GM21723 (cell line): ENCODE measurements around the gene UFD1.

Experiments
- ATAC-seq: cut with Tn5 transposase; IDR thresholded peaks from one replicate; pipeline ENCODE4 v1.9.1; 2021; ENCODE audit warnings: mild to moderate bottlenecking, moderate library complexity; ENCODE audit not compliant: unreplicated experiment

The UFD1 gene

DNA sequence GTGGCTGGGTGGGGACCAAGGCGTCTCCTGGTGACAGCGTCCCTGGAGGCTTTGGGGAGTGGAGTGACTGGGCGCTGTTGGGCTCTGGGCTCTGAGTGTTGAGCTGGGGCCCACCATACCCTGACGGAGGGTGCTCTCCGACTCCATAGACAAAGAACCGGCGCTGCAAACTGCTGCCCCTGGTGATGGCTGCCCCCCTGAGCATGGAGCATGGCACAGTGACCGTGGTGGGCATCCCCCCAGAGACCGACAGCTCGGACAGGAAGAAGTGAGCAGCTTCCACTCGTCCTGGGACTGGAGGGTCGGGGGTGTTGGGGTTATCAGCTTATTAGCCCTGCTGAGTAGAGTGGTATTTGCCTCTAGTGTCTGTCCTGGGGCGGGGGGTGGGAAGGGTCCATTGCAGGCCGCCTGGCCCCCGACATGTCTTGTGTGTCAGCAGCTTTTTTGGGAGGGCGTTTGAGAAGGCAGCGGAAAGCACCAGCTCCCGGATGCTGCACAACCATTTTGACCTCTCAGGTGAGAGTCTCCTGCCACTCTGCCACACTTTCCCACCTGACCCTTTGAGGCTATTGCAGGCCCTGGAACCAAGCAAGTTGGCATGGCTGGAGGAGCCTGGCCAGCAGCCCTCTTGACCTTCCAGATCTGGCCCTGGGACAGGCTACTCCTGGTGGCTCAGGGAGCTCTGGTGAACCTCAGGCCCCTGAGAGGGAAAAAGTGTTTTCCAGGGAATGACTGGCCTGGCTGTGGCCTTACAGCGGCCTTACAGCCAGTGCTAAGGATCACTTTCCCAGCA, 37.6 kb upstream of the UFD1 start:
- ATAC-seq, result no peak

DNA sequence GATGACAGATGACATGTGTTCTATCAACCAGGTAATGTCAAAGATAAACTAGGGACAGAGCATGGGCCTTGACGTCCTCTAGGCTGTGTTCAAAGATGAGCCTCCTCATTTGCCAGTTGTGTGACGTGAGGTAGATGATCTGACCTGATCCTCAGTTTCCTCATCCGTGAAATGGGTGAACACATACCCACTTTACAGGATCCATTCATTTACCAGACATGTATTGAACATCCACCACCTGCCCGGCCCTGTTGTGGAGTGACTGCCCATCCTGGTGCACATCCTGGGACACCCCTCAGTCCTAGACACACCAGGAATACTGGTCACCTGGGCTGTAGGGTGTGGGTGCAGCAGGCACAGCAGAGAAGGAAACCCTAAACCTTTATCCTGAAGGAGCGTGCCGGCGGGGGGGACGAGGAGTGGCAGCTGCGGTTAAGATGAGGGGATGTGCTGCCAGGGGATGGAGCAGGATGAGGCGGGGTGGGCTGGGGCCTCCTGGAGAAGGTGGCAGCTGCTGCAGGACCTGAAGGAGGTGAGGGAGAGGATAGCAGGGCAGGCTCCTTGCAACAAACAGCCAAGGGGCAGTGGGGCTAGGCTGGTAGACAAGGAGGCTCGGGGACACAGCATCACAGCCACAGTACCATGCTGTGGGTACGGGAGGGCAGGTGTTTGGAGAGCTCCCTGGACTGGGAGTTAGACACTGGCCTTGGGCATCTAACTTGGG, 36.8 kb upstream of the UFD1 start:
- ATAC-seq, result no peak

DNA sequence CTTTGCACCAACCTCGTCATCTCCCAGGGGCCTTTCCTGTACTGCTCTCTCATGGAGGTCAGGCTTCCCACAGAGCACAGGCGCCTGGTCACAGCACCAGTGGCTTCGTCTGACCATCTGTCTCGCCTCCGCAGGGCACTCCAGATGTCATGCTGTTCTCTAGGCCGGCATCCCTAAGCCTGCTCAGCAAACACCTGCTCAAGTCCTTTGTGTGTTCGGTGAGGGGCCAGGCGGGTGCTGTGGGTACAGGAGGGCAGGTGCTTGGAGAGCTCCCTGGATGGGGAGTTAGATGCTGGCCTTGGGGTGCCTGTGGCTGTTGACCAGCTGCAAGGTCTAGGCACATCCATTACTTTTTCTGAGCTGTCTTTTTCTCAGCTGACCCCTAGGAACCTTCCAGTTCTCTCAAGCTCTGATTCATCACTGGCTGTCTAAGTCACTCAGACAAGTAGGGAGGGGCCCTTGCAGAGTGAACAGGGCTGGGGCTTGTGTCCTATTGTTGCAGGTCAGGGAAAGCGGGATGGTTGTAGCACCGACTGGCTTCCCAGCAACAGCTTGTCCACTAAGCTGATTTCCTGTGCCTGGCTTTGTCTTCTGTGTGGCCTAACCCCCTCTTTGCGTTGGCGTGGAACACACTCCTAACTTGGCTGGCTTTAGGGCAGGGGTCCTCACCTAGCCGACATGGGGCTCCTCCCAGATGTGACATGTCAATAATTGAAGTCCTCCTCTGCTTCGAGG, 36.0 kb upstream of the UFD1 start:
- no peak for ATAC-seq

DNA sequence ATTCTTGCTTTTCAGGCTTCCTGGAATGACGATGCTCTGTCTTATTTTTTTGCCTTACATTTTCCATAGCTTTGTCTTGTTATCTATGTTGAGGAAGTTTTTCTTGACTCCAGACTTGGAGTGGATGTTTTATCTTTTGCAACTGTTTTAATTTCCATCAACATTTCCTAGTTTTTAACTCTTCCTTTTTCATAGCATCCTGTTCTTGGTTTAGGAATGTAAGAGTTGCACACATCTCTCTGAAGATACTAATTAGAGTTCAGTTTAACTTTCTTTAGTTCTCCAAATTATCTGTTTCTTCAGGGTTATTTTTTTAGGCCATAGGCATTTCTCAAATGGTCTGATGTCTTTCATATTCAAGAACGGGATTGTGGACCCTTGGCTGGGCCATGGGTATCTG, 34.8 kb upstream of the UFD1 start:
- no peak for ATAC-seq

DNA sequence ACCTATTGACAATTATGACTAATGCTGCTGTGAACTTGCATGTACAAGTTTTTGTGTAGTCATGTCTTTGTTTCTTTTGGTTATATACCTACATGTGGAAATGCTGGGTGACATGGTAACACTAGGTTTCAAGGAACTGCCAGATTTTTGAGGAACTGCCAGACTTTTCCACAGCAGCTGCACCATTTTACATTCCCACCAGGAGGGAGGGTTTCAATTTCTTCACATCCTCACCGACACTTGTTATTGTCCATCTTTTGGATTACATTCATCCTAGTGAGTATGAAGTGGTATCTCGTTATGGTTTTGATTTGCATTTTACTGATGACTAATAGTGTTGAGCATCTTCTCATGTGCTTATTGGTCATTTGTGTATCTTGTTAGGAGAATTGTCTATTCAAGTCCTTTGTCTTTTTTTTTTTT, 31.9 kb upstream of the UFD1 start:
- ATAC-seq, result no peak

DNA sequence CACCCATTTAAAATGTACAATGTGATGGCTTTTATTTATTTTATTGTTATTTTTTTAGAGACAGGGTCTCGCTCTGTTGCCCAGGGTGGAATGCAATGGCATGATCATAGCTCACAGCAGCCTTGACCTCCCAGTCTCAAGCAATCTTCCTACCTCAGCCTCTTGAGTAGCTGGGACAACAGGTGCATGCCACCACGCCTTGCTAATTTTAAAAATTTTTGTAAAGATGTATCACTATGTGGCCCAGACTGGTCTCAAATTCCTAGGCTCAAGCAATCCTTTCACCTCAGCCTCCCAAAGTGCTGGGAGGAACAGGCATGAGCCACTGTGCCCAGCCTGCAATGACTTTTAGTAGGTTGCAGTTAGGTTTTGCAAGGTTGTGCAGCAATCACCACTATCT, 30.9 kb upstream of the UFD1 start:
- ATAC-seq, result no peak

DNA sequence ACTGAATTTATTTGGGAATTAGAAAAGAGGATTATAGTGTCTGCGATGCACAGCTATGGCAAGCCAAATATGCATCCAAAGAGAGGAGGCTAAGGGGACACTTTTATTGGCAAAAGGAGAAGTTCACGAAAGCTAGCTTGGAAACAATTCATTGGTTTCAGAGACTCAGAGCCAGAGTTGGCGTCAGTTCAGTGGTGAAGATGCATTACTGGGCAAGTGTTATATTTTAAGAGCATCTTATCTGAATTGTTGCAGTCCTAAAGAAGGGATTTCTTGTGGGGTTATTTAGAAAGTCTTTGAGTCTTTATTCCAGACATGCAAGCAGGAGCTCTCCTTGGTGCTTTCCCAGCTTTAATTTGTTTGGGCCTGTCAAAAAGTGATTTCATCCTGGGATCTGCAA, 30.2 kb upstream of the UFD1 start:
- ATAC-seq, result no peak

DNA sequence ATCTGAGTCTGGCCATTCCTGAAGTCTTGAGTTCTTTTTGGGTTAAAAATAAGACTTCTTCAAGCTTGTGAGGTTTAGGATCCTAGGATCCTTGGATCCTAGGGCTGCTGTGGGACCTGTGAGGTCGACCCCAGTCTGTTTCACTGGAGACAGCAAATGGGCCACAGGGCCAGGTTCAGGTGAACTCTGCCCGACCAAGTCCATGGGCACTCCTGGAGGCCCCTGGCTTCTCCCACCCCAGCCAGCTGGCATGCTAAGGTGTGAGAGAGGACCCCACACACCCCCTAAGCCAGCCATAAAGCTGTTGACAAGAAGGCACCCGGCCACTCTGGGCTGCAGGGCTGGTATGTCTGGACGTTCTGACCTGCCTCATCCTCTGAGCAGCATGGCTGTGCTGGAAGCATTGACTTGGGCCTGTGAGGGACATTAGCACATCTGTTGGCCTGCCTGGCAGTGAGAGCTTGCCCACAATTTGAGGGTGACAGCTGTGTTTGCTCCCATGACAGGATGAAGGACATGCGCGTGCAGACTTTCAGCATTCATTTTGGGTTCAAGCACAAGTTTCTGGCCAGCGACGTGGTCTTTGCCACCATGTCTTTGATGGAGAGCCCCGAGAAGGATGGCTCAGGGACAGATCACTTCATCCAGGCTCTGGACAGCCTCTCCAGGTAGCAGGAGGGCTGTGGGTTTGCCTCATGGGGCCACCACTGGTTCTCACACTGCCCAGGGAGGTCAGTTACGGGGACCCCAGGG, 29.2 kb upstream of the UFD1 start:
- no peak for ATAC-seq

DNA sequence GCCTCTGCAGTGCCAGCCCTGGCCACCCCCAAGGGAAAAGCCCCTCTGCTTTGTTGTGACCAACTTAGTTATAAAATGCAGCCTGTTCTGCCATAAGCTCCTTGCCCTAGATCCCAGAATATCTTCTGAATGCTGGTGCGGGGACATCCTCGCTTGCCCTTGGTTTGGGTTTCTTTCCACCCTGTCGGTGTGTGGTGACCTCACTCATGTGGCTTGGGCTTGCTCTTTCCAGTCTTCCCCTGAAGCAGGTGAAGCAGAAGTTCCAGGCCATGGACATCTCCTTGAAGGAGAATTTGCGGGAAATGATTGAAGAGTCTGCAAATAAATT, 28.5 kb upstream of the UFD1 start:
- no peak for ATAC-seq

DNA sequence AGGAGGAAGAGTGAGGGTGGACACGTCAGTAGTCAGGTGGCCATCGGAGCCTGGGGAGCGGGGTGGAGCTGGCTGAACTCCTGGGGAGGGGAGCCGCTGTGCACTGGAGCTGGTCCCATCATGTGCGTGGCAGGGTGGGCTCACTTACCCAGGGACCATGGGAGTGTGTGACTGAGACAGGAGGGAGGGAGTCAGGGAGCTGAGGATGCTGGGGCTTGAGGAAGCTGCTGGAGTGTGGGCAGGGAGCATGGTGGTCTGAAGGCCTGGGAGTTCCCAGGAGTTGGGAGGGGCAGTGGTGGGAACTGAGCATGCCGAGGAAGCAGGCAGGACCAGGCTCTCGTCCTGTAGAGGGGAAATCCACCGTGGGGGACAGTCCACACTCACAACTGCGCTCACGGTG, 27.2 kb upstream of the UFD1 start:
- ATAC-seq, result no peak

DNA sequence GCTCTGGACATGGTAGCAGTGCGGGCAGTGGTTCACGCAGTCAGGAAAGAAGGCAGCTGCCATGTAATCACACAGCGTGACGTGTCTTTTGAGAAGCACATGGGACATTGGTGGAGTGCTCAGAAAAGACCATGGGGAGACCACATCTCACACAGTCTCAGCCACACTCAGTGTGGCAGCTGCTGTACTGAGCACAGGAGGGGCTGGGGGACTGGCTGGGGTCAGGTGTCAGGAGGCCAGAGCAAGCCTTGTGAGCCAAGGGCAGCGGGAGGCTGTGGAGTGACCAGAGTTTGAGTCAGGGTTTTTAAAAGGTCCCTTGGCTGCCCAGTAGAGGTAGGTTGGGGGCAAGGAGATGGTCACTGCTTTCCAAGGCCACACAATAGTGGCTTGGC, 26.7 kb upstream of the UFD1 start:
- no peak for ATAC-seq

DNA sequence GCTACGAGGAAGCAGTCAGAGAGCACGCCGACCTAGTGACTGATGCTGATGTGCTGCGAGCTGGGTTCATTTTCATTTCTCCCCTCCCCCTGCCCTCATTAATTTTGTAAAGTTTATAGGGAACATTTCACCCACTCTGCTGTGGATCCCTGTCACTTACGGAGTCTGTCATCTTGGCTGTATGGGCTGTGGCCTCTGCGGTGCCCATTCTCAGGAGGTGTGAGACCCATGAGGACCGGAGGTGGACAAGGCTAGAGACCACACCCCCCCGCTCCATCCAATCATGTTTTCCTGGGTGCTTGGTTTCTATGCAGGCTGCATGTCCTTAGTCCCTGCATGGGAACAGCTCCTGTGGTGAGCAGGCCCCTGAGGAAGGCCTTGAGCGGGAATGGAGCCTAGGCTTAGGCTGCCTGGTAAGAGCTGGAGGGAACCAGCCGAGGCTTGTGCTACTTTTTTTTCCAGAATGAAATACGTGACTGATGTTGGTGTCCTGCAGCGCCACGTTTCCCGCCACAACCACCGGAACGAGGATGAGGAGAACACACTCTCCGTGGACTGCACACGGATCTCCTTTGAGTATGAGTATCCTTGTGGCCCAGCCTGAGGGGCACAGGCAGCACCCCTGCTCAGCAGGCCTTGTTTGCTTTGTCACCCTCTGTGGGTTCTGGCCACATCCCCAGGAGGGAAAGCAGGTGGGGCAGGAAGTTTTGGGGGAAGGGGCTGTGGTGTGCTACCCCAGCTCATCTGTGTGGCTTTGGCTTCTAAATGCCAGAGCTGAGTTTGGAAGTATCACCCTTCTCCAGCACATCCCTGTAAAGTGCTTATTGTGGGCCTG, 26.1 kb upstream of the UFD1 start:
- no peak for ATAC-seq

DNA sequence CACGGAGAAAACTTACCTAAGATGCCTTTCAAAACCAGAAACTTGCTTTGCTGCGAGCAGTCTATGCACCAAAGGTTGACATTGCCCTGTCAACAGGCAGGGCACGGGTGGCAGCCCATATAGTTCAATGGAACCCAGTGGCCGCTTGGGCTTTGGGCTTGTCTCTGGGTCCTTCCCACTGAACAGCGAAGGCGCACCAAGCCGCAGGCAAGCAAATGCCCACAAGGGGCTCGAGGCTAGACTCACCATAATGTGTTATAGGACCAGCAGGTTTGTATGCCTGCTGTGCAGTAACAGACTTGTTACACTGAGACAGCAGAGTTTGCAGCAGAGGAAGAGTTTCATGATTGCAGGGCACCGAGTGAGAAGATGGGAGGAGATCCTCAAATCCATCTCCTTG, 24.9 kb upstream of the UFD1 start:
- no peak for ATAC-seq

DNA sequence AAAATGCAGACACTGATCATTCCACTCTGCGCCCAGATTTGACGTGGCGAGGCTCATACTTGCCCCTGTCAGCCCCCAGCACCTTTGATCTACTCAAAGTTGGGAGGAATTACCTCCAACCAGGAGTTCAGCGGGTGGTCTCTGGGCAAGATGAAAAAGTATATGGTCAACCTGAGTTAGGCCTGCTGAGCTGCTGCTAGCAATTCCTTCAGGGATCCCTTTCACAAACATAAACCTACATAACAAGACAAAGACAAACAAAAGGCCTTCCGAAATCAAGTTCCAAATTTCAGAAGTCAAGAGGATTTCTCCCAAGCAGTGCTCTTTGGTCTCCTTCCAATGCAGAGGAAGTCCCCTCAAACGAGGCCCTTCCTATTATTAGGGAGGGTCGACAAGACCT, 24.4 kb upstream of the UFD1 start:
- ATAC-seq, result no peak

DNA sequence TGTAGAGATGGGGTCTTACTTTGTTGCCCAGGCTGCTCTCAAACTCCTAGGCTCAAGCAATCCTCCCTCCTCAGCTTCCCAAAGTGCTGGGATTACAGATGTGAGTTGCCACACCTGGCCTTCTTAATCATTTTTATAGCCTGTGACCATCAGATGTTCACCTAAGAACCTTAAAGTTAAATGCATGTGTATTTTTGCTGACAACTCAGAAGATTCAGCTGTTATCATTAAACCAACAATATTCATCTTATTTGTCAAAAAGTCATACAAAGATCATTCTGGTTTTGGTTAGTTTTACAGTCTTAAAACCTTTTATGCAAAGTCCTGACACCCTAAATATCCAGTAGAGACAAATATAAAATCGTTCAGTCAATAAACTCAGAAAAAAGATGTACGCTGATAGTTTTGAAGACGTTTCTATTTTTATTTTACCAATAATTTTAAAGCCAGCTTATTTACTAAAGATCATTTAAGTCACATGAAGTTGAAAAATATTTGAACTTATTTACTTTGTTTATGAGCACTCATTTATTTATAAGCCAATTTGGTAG, 23.0 kb upstream of the UFD1 start:
- no peak for ATAC-seq

DNA sequence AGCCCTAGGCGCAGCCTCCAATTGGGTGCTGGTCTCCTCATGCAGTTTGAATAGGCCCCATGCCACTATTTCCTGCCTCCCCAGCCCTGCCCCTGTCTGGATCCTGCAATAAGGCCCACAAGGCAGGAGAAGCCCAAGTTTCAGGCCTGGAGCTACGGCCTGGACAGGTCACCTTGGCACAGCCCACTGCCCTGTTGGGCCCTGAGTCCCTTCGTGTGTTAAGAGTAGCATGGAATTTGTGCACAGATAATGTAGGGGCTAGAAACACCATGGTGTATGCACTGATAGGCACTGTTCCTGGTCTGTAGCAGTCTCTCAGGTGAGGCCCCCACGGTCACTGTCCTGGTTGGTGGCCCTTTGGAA, 20.9 kb upstream of the UFD1 start:
- ATAC-seq, result no peak

DNA sequence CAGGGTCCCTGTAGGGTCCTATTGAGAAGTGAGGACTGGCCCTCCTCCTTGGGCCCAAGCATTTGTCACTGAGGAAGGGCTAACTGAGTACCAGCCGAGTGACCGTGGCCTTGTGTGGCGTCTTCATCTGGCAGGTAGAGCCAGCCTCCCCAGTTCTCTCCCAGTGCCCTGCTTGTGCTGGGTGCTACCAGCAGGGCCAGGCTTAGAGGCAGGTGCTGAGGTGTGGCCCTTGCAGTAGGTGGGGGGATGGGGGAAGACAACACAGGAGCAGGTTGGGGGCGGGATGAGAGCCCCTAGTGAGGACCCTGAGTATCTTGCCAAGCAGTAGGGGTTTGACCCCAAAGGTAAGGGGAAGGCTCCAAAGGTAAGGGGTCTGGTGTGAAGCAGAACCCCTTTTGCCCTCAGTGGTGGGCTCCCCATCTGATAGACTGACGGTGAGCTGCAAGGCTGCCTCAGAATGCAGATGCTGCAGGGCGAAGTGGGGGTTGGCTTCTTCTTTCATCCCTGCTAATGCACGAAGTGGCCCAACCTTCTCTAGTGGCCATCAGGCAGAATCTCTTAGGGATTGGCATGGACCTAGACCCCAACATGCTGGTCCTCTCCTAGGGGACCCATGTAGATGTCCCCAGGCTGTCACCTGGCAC, 20.4 kb upstream of the UFD1 start:
- ATAC-seq, result no peak

DNA sequence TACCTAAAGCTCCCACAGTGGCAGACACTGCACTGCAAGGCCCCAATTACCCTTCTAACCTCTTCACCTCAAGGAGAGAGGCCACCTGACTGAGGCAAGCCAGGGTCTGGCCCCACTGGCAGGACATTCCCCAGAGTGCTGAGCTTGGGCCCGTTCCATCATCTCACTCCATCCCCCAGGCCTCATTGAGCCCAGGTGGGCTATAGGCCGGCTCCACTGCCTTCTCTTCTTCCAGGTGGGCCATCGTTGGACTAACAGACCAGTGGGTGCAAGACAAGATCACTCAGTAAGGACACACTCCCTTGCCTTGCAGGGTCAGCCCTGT, 19.8 kb upstream of the UFD1 start:
- no peak for ATAC-seq

DNA sequence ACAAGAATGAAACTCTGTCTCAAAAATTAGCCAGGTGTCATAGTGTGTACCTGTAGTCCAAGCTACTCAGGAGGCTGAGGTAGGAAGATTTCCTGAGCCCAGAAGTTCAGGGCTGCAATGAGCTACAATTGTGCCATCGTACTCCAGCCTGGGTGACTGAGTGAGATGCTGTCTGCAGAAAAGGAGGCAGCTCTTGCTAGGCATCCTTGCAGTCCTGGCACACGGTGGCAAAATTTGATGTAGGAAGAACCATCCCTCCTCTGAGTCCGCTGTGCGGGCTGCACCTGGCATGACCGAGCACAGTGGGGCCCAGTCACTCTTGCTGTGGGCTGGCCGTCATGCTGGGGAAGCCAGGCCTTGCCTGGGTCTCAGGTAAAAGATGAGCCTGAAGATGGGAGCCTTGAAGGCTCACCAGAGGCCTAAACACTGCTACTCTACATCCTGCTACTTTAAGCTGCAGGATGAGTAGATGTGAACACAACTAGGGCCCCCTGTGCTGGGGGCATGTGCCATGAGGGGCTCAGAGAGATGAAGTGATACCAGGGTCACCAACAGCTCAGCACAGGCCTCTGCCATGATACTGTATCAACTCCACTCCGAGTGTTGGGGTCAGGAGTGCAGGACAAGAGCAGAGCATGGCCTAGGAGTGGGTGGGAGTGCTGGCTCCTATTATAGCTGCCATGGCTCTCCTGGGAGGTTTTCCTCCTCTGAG, 19.3 kb upstream of the UFD1 start:
- ATAC-seq, result no peak
